Measurements from ENCODE around the gene TMEM170B. TPM values are rescaled to one million over a fixed set of nuclear protein-coding genes. Genes with fewer than 3 reads are reported as not detected.

TMEM170B gene
- total RNA-seq, 1 donor from 2014 or later: 9.2 TPM

DNA sequence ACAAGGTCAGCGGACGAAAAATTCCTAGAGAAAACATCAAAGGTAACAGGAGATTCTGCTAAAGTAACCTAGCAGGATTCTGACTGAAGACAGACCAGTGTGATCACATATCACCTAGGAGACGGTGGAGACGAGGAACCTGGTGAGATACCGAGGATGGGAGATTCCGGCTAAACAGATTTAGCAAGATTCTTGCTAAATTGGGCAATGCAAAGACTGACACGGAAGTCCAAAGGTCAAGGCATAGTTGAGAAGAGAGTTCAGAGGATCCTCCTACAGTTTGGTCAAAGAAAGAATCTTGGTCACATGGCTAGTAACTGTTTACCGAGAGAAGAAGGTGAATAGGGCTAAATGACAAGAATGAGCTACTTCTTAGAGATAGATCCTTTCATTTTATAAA, 61.1 kb downstream of the TMEM170B start:
- intact Hi-C loops (cut with DNase I): no loop called here
- DNase-seq (no peak), ATAC-seq (peak; percentile 81)
- Histone ChIP-seq H3K4me1 (no peaks in the 10 kb centered on the region), H3K9me3 (no peaks in the 10 kb centered on the region), H3K27ac (no peak overlapping the region), H3K36me3 (no peaks in the 10 kb centered on the region), H3K27me3 (no peaks in the 10 kb centered on the region), H3K4me3 (no peak overlapping the region)
- TF ChIP-seq, protein P1, sequence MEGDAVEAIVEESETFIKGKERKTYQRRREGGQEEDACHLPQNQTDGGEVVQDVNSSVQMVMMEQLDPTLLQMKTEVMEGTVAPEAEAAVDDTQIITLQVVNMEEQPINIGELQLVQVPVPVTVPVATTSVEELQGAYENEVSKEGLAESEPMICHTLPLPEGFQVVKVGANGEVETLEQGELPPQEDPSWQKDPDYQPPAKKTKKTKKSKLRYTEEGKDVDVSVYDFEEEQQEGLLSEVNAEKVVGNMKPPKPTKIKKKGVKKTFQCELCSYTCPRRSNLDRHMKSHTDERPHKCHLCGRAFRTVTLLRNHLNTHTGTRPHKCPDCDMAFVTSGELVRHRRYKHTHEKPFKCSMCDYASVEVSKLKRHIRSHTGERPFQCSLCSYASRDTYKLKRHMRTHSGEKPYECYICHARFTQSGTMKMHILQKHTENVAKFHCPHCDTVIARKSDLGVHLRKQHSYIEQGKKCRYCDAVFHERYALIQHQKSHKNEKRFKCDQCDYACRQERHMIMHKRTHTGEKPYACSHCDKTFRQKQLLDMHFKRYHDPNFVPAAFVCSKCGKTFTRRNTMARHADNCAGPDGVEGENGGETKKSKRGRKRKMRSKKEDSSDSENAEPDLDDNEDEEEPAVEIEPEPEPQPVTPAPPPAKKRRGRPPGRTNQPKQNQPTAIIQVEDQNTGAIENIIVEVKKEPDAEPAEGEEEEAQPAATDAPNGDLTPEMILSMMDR (IDR thresholded peaks at IDR 0.05): no peak

DNA sequence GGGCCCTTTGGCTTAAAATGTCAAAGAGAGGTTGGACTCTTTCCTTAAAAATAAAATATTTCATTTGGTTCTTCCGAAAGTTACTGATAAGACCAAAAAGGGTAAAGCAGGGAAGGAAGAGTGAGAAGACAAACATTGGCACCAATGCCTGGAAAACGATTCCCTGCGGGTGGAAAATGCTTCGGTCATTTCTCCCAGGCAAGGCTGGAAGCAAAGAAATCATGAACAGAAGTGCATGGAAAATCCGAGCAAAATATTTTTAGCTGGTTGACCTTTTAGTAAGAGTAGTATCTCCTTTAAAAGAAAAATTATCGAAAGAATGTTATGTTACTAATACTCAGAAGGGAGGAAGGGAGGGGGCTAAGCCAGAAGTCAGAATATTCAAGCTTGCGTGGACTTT, 62.7 kb downstream of the TMEM170B start:
- TF ChIP-seq, protein P1 (IDR thresholded peaks at IDR 0.05): no peak
- peaks cover 3% of the 10 kb centered on the region for H3K4me1 ChIP-seq
- no peak for DNase-seq
- H3K9me3 ChIP-seq: no peaks in the 10 kb centered on the region
- ATAC-seq: no peak
- H3K27ac ChIP-seq: no peak overlapping the region
- no peaks in the 10 kb centered on the region for H3K36me3 ChIP-seq
- no peaks in the 10 kb centered on the region for H3K27me3 ChIP-seq
- intact Hi-C loops (cut with DNase I): loop anchor here (10.0 kb wide), 1 partner anchor 55 kb away; no protein-coding TSS in a partner anchor
- no peak overlapping the region for H3K4me3 ChIP-seq

DNA sequence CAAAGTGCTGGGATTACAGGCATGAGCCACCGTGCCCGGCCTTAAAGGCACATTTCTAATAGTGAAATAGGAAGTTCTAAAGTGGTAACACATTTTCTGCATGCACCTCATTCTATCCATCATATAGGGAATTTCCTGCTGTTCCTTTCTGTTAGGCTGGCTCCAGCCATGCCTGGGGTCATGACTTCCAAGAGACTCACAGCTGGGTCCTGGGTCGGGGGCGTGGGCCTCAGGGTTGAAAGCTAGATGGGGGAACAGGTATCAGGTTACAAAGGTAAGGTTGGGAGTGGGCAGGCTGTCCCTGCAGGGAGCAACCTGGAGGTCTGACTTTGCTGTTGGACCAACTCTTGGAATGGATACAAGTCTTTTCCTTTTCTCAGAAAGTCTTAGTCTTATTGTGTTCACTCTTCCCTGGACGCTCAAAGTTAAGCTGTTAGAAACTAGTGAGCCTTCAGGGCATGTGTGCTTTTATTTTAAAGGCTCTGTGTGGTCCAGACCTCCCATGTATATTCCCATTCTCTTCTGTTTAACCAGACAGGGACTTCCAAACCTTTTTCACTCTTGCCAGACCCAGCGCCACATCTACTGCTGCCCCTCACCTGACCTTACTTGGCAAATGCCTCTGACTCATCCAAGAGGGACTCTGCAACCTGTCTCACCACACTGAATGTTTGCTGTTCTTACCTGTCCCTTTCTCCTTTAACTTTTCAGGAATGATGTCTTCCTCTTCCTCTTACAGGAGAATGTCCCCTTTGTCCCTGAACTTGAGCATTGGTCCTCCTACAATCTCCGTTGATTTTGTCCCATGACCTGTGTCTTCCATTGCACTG, 64.4 kb downstream of the TMEM170B start:
- intact Hi-C loops (cut with DNase I): loop anchor here (10.0 kb wide), 1 partner anchor 53 kb away; no protein-coding TSS in a partner anchor
- peaks cover 17% of the 10 kb centered on the region for H3K4me1 ChIP-seq
- H3K4me3 ChIP-seq: no peak overlapping the region
- no peak for DNase-seq
- no peak for ATAC-seq
- TF ChIP-seq, protein P1 (IDR thresholded peaks at IDR 0.05): no peak
- no peaks in the 10 kb centered on the region for H3K27me3 ChIP-seq
- H3K9me3 ChIP-seq: no peaks in the 10 kb centered on the region
- no peak overlapping the region for H3K27ac ChIP-seq
- H3K36me3 ChIP-seq: no peaks in the 10 kb centered on the region

DNA sequence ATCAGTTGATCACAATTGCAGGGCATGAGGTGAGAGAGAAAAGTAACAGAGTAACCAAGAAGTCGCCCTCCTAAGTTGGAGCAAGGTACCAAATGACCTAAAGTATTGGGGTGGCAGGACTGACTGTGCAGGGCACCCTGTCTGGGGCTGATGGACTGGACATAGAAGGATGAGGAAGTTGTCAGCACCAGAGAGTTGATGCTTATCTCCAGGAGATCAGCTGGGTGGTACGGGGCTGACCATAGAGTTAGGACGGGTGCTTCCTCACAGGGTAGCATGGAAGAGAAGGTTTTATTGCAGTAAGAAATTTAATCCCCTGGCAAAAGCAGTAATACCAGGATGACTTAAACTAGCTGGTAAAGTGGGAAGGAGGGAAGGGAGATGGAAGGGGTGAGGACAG, 66.7 kb downstream of the TMEM170B start:
- H3K4me3 ChIP-seq: no peak overlapping the region
- intact Hi-C loops (cut with DNase I): loop anchor here (10.0 kb wide), 1 partner anchor 51 kb away; no protein-coding TSS in a partner anchor
- peak; percentile 58 for ATAC-seq

DNA sequence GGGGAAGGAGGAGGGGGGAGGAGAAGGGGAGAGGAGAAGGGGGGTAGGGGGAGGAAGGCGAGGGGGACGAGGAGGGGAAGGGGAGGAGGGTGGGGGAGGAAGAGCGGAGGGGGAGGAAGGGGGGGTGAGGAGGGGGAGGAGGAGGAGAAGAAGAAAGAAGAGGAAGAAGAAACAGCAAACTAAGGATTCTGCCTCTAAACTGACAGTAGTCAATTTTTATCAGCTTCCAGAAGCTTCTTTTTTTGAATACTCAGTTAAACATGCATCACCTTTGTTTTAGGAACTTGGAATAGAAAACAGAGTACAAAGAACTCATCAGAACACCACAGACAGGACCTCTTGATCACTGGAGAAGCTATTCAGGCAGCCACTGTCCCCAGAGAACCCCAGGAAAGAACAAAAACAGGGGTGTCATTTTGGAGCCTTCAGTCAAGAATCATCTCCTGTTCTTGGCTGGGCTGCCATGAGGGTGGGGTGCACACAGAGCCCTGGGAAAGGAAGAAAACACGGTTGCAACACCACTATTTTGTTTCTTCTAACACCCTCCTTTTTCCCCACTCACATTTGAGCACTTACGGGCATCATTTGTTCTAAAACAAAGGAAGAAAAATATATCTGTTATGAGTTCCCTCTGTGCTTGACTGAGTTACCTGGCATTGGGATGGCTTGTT, 67.4 kb downstream of the TMEM170B start:
- TF ChIP-seq, protein P1 (IDR thresholded peaks at IDR 0.05): no peak
- DNase-seq (no peak), ATAC-seq (no peak)
- Histone ChIP-seq H3K9me3 (no peaks in the 10 kb centered on the region), H3K4me1 (peaks cover 33% of the 10 kb centered on the region), H3K27me3 (no peaks in the 10 kb centered on the region), H3K4me3 (no peak overlapping the region), H3K36me3 (no peaks in the 10 kb centered on the region), H3K27ac (no peak overlapping the region)
- intact Hi-C loops (cut with DNase I): loop anchor here (10.0 kb wide), 1 partner anchor 50 kb away; no protein-coding TSS in a partner anchor

More for the DNA sequence above, 66.7 kb downstream of the TMEM170B start:
- no peak for DNase-seq
- TF ChIP-seq, protein P1 (IDR thresholded peaks at IDR 0.05): no peak
- Histone ChIP-seq H3K4me1 (peaks cover 29% of the 10 kb centered on the region), H3K9me3 (no peaks in the 10 kb centered on the region), H3K36me3 (no peaks in the 10 kb centered on the region), H3K27me3 (no peaks in the 10 kb centered on the region), H3K27ac (no peak overlapping the region)
